CD8-positive, alpha-beta memory T cell (primary cell): ENCODE data around the gene LENEP. TPM values are rescaled to one million over a fixed set of nuclear protein-coding genes. Genes with fewer than 3 reads are reported as not detected.
"Not testable (repeated sequence)": the region's sequence is repeated elsewhere in the genome, so short reads cannot be mapped to it uniquely, and the experiment has no call there.

ENCODE experiments used
- CTCF ChIA-PET: fragments of 350-600 bp; sonication (Branson Sonifier 250); formaldehyde crosslinking; loops from one replicate; lab custom pipeline; 2021; ENCODE audit warnings: antibody characterized with exemption; lab: Charles Lee
- POLR2A ChIA-PET: fragments of 350-600 bp; sonication (Branson Sonifier 250); formaldehyde crosslinking; loops from one replicate; lab custom pipeline; 2021; ENCODE audit warnings: antibody characterized with exemption; lab: Charles Lee
- DNase-seq, 5 donors: peaks; one replicate each; pipeline versions ENCODE4 v3.0.0 to v3.0.0-alpha.2; 2020 to 2022; ENCODE audit warnings: mixed read lengths in 1 of 5
- H3K27ac ChIP-seq: one replicate; pipeline ENCODE4 v1.7.0; 2013; ENCODE audit warnings: low read depth, mild to moderate bottlenecking, low read length, moderate library complexity
- H3K27me3 ChIP-seq: 2 replicates; pipeline ENCODE4 v1.7.0; 2013; ENCODE audit warnings: low read length, mild to moderate bottlenecking; ENCODE audit not compliant: insufficient read depth, poor library complexity, severe bottlenecking
- H3K36me3 ChIP-seq: 2 replicates; pipeline ENCODE4 v1.7.0; 2013; ENCODE audit warnings: mild to moderate bottlenecking, low read length, moderate library complexity; ENCODE audit not compliant: insufficient read depth
- H3K4me1 ChIP-seq: 2 replicates; pipeline ENCODE4 v1.7.0; 2013; ENCODE audit warnings: mild to moderate bottlenecking, low read length, moderate library complexity; ENCODE audit not compliant: insufficient read depth
- H3K4me3 ChIP-seq: 2 replicates; pipeline ENCODE4 v1.7.0; 2013; ENCODE audit warnings: mild to moderate bottlenecking, low read length
- H3K9me3 ChIP-seq: 2 replicates; pipeline ENCODE4 v1.7.0; 2013; ENCODE audit warnings: mild to moderate bottlenecking, low read length
- H3K27ac Mint-ChIP-seq, 8 donors: one replicate each; pipeline ENCODE4 v1.8.0; 2020 to 2021; ENCODE audit warnings: mixed read lengths in 8 of 8, mild to moderate bottlenecking in 6 of 8, inconsistent platforms in 3 of 8, moderate library complexity in 3 of 8
- H3K27me3 Mint-ChIP-seq, 2 donors: one replicate each; pipeline ENCODE4 v1.8.0; 2020 to 2021; ENCODE audit warnings: mixed read lengths in 2 of 2, mild to moderate bottlenecking in 1 of 2, moderate library complexity in 1 of 2
- H3K36me3 Mint-ChIP-seq, 3 donors: one replicate each; pipeline ENCODE4 v1.8.0; 2020 to 2021; ENCODE audit warnings: mixed read lengths in 3 of 3, inconsistent platforms in 1 of 3, mild to moderate bottlenecking in 1 of 3
- H3K4me1 Mint-ChIP-seq, 3 donors: one replicate each; pipeline ENCODE4 v1.8.0; 2020 to 2021; ENCODE audit warnings: mixed read lengths in 3 of 3, inconsistent platforms in 1 of 3, mild to moderate bottlenecking in 1 of 3
- H3K4me3 Mint-ChIP-seq, 7 donors: one replicate each; pipeline ENCODE4 v1.8.0; 2020 to 2021; ENCODE audit warnings: mixed read lengths in 7 of 7, mild to moderate bottlenecking in 6 of 7, moderate library complexity in 4 of 7, inconsistent platforms in 2 of 7
- H3K9me3 Mint-ChIP-seq, 5 donors: one replicate each; pipeline ENCODE4 v1.8.0; 2020 to 2022; ENCODE audit warnings: mixed read lengths in 5 of 5, mild to moderate bottlenecking in 3 of 5, moderate library complexity in 2 of 5, inconsistent platforms in 1 of 5
- polyA plus RNA-seq: library from polyadenylated mRNA; unstranded; fragments of 300-500 nt; fragmentation: Illumina TruSeq; gene quantifications from one replicate; pipeline ENCODE4 v1.2.3, GENCODE V29; 2021
- total RNA-seq, 2 experiments: library from RNA; stranded (reverse); gene quantifications; one replicate each; pipeline ENCODE4 v1.2.3, GENCODE V29; 2021

The LENEP gene
- total and polyA plus RNA-seq, 3 experiments from 2014 or later: 0.62 to 0.72 TPM; not detected in 1

- H3K9me3 Mint-ChIP-seq, H3K36me3 ChIP-seq, H3K9me3 ChIP-seq, H3K27me3 Mint-ChIP-seq, H3K27me3 ChIP-seq, H3K4me3 ChIP-seq: not testable (repeated sequence)
- peak overlapping the region in 2 of 8 donors; percentile 1 to 12 for H3K27ac Mint-ChIP-seq
- POLR2A ChIA-PET: interaction anchor here (0.7 to 2.3 kb wide), 2 partner anchors 12 to 63 kb away, joined by 7 to 8 read pairs; partner anchors contain the start of gene FLAD1
- H3K27ac ChIP-seq: peak overlapping the region; percentile 32
- CTCF ChIA-PET: interaction anchor here (0.7 to 13.6 kb wide), 6 partner anchors 10 to 59 kb away, joined by 3 to 207 read pairs (median 10); partner anchors contain the start of genes FLAD1, PBXIP1, PMVK and PYGO2
- H3K36me3 Mint-ChIP-seq: peaks cover 0 to 16% (median 0%) of the 10 kb centered on the region in 3 donors
- H3K4me3 Mint-ChIP-seq: peak overlapping the region in 1 of 7 donors; percentile 18
- peaks cover 12% of the 10 kb centered on the region for H3K4me1 ChIP-seq
- peak in 1 of 5 donors; percentile 45 for DNase-seq
- H3K4me1 Mint-ChIP-seq: peaks cover 18 to 22% (median 22%) of the 10 kb centered on the region in 3 donors
Observed at GRCh38 chr1:154995301-154995983, 2.1 kb downstream of the LENEP start.

GRCh38 chr1:154996966-154997701, 3.7 kb downstream of the LENEP start:
- Histone ChIP-seq H3K36me3 (no peaks in the 10 kb centered on the region), H3K4me3 (no peak overlapping the region), H3K9me3 (no peaks in the 10 kb centered on the region), H3K27me3 (no peaks in the 10 kb centered on the region), H3K4me1 (peaks cover 12% of the 10 kb centered on the region), H3K27ac (no peak overlapping the region)
- peak in 1 of 5 donors; percentile 26 for DNase-seq
- Mint-ChIP-seq H3K4me3 (peak overlapping the region in 1 of 7 donors; percentile 64), H3K27me3 (no peaks in the 10 kb centered on the region), H3K36me3 (peaks cover 0 to 10% (median 0%) of the 10 kb centered on the region in 3 donors), H3K27ac (peak overlapping the region in 3 of 8 donors; percentile 66 to 88 (median 68)), H3K9me3 (no peaks in the 10 kb centered on the region), H3K4me1 (peaks cover 18 to 22% (median 22%) of the 10 kb centered on the region in 3 donors)
- ChIA-PET CTCF (interaction anchor here (1.2 to 13.6 kb wide), 5 partner anchors 11 to 61 kb away, joined by 3 to 207 read pairs (median 10); partner anchors contain the start of genes FLAD1, PBXIP1 and PMVK), POLR2A (interaction anchor here (1.1 kb wide), 1 partner anchor 37 kb away, joined by 3 read pairs; no protein-coding TSS in a partner anchor)

GRCh38 chr1:154998201-154998780, 4.9 kb downstream of the LENEP start:
- no peak overlapping the region for H3K27ac ChIP-seq
- Mint-ChIP-seq H3K4me3 (peak overlapping the region in 5 of 7 donors; percentile 41 to 97 (median 44)), H3K9me3 (no peaks in the 10 kb centered on the region), H3K27me3 (no peaks in the 10 kb centered on the region), H3K4me1 (peaks cover 18 to 23% (median 22%) of the 10 kb centered on the region in 3 donors), H3K27ac (peak overlapping the region in 3 of 8 donors; percentile 9 to 94 (median 92)), H3K36me3 (peaks cover 0 to 5% (median 0%) of the 10 kb centered on the region in 3 donors)
- no peaks in the 10 kb centered on the region for H3K36me3 ChIP-seq
- CTCF ChIA-PET: interaction anchor here (0.7 to 13.6 kb wide), 22 partner anchors 13 to 76 kb away, joined by 3 to 207 read pairs (median 6); partner anchors contain the start of genes ADAM15, CKS1B, FLAD1 and PBXIP1
- H3K4me3 ChIP-seq: no peak overlapping the region
- H3K9me3 ChIP-seq: no peaks in the 10 kb centered on the region
- peaks cover 12% of the 10 kb centered on the region for H3K4me1 ChIP-seq
- DNase-seq: peak in 1 of 5 donors; percentile 26
- no peaks in the 10 kb centered on the region for H3K27me3 ChIP-seq
- POLR2A ChIA-PET: interaction anchor here (0.7 to 2.1 kb wide), 3 partner anchors 23 to 47 kb away, joined by 6 to 11 read pairs (median 7); partner anchors contain the start of genes CKS1B and PBXIP1

- H3K4me1 ChIP-seq: peaks cover 13% of the 10 kb centered on the region
- DNase-seq: peak in 4 of 5 donors; percentile 47 to 72 (median 56)
- POLR2A ChIA-PET: interaction anchor here (0.5 to 2.1 kb wide), 7 partner anchors 15 to 390 kb away, joined by 3 to 11 read pairs (median 6); partner anchors contain the start of genes CKS1B, FLAD1 and PBXIP1
Observed at GRCh38 chr1:154998818-154999570, 5.6 kb downstream of the LENEP start.

GRCh38 chr1:154999571-155000410, 6.4 kb downstream of the LENEP start:
- peak overlapping the region; percentile 66 for H3K4me3 ChIP-seq
- H3K4me1 Mint-ChIP-seq: peaks cover 30 to 37% (median 33%) of the 10 kb centered on the region in 3 donors
- H3K27ac ChIP-seq: peak overlapping the region; percentile 84
- H3K36me3 ChIP-seq: no peaks in the 10 kb centered on the region
- H3K9me3 Mint-ChIP-seq: no peaks in the 10 kb centered on the region
- H3K36me3 Mint-ChIP-seq: peaks cover 0 to 6% (median 0%) of the 10 kb centered on the region in 3 donors
- no peaks in the 10 kb centered on the region for H3K27me3 Mint-ChIP-seq
- no peaks in the 10 kb centered on the region for H3K9me3 ChIP-seq
- H3K4me3 Mint-ChIP-seq: peak overlapping the region; percentile 90 to 97 (median 95)
- peak overlapping the region; percentile 79 to 99 (median 94) for H3K27ac Mint-ChIP-seq
- ChIA-PET POLR2A (interaction anchor here (0.6 to 2.8 kb wide), 7 partner anchors 14 to 391 kb away, joined by 3 to 16 read pairs (median 4); partner anchors contain the start of genes CKS1B, FLAD1, PBXIP1 and PMVK), CTCF (interaction anchor here (0.6 to 13.6 kb wide), 19 partner anchors 14 to 351 kb away, joined by 4 to 207 read pairs (median 7); partner anchors contain the start of genes CKS1B, FLAD1, PBXIP1 and PMVK)
- peaks cover 21% of the 10 kb centered on the region for H3K4me1 ChIP-seq
- no peaks in the 10 kb centered on the region for H3K27me3 ChIP-seq
- peak in 3 of 5 donors; percentile 21 to 64 (median 29) for DNase-seq

More at GRCh38 chr1:154998818-154999570, 5.6 kb downstream of the LENEP start:
- Mint-ChIP-seq H3K27me3 (no peaks in the 10 kb centered on the region), H3K4me1 (peaks cover 23 to 29% (median 26%) of the 10 kb centered on the region in 3 donors), H3K4me3 (peak overlapping the region; percentile 77 to 97 (median 83)), H3K27ac (peak overlapping the region; percentile 89 to 97 (median 92)), H3K9me3 (no peaks in the 10 kb centered on the region), H3K36me3 (peaks cover 0 to 7% (median 0%) of the 10 kb centered on the region in 3 donors)
- Histone ChIP-seq H3K36me3 (no peaks in the 10 kb centered on the region), H3K9me3 (no peaks in the 10 kb centered on the region), H3K4me3 (peak overlapping the region; percentile 29), H3K27ac (peak overlapping the region; percentile 84), H3K27me3 (no peaks in the 10 kb centered on the region)
- CTCF ChIA-PET: interaction anchor here (0.7 to 13.6 kb wide), 23 partner anchors 13 to 86 kb away, joined by 3 to 207 read pairs (median 6); partner anchors contain the start of genes ADAM15, CKS1B, FLAD1 and PBXIP1

- ChIA-PET POLR2A (interaction anchor here (0.6 to 2.8 kb wide), 5 partner anchors 17 to 80 kb away, joined by 3 to 16 read pairs (median 7); partner anchors contain the start of genes CKS1B, FLAD1, PBXIP1 and PMVK), CTCF (interaction anchor here (0.6 to 13.6 kb wide), 13 partner anchors 14 to 352 kb away, joined by 4 to 207 read pairs (median 9); partner anchors contain the start of genes CKS1B, FLAD1, PBXIP1 and PMVK)
- Histone ChIP-seq H3K9me3 (no peaks in the 10 kb centered on the region), H3K4me3 (peak overlapping the region; percentile 95), H3K27me3 (no peaks in the 10 kb centered on the region), H3K36me3 (no peaks in the 10 kb centered on the region), H3K27ac (peak overlapping the region; percentile 90), H3K4me1 (peaks cover 27% of the 10 kb centered on the region)
- H3K27ac Mint-ChIP-seq: peak overlapping the region; percentile 58 to 99 (median 94)
- no peaks in the 10 kb centered on the region for H3K27me3 Mint-ChIP-seq
- peak overlapping the region; percentile 90 to 97 (median 95) for H3K4me3 Mint-ChIP-seq
- peaks cover 34 to 43% (median 39%) of the 10 kb centered on the region in 3 donors for H3K4me1 Mint-ChIP-seq
- peaks cover 0 to 6% (median 0%) of the 10 kb centered on the region in 3 donors for H3K36me3 Mint-ChIP-seq
- peak in 2 of 5 donors; percentile 21 to 51 for DNase-seq
- no peaks in the 10 kb centered on the region for H3K9me3 Mint-ChIP-seq
Observed at GRCh38 chr1:155000411-155000725, 7.0 kb downstream of the LENEP start.
